HepG2 (cell line): ENCODE results near the gene MYORG. TPM values are rescaled to one million over a fixed set of nuclear protein-coding genes. Genes with fewer than 3 reads are reported as not detected.

Source experiments
- ATAC-seq: fragments of 200-7000 bp; cut with Tn5 transposase; 3 replicates; pipeline ENCODE4 v1.9.1; 2020; ENCODE audit warnings: mild to moderate bottlenecking, moderate library complexity
- BruUV-seq: library from RNA; stranded (reverse); fragments of 400-500 nt; replicated peaks from 2 replicates; lab custom pipeline; 2021; lab: Mats Ljungman, UMichigan
- CTCF ChIA-PET: fragments of 300-600 bp; formaldehyde crosslinking; extraction: SDS; loops from one replicate; lab custom pipeline; 2021; ENCODE audit warnings: low total read pairs, inconsistent platforms, low intra/inter-chr PET ratio; lab: Yijun Ruan, JAX
- POLR2A ChIA-PET: fragments of 350-600 bp; sonication (Branson Sonifier 250); formaldehyde crosslinking; loops from one replicate; lab custom pipeline; 2020; ENCODE audit warnings: antibody characterized with exemption, inconsistent platforms; lab: Yijun Ruan, JAX
- DNase-seq: peaks from one replicate; pipeline ENCODE4 v3.0.0-alpha.2; 2015; ENCODE audit warnings: low spot score
- FAIRE-seq: peaks from 3 replicates; lab custom pipeline; 2011; peaks lifted over from hg19 to GRCh38; lab: Jason Lieb, UNC
- H2AFZ ChIP-seq: one replicate; pipeline ENCODE4 v1.6.1; 2011; ENCODE audit warnings: low read length, inconsistent platforms
- H3K27ac ChIP-seq: fragments of 300-600 bp; 3 replicates; pipeline ENCODE4 v1.8.0; 2011; ENCODE audit warnings: mixed run types, mild to moderate bottlenecking, mixed read lengths, low read length, inconsistent platforms; ENCODE audit not compliant: insufficient read depth; ENCODE audit errors: extremely low read length
- H3K27me3 ChIP-seq, 2 experiments: fragments of 200-600 bp in 1 of 2; 2 replicates in 1 of 2; 3 replicates in 1 of 2; pipeline versions ENCODE4 v1.6.0 to v1.8.0; 2011; ENCODE audit warnings: low read length in 2 of 2, mild to moderate bottlenecking in 2 of 2, moderate library complexity in 2 of 2, inconsistent platforms in 1 of 2; ENCODE audit not compliant: insufficient read depth in 2 of 2, control insufficient read depth in 1 of 2
- H3K36me3 ChIP-seq, 2 experiments: fragments of 200-600 bp in 1 of 2; replicated peaks in 1 of 2; 2 replicates in 1 of 2; 3 replicates in 1 of 2; pipeline versions ENCODE4 v1.5.1 to v1.8.0; 2011; ENCODE audit warnings: low read length in 2 of 2, inconsistent platforms in 1 of 2; ENCODE audit not compliant: insufficient read depth in 2 of 2, control insufficient read depth in 1 of 2
- H3K4me1 ChIP-seq: 2 replicates; pipeline ENCODE4 v1.5.1; 2012; ENCODE audit warnings: low read length, inconsistent platforms; ENCODE audit not compliant: insufficient read depth
- H3K4me2 ChIP-seq: 2 replicates; pipeline ENCODE4 v1.6.0; 2011; ENCODE audit warnings: low read depth, low read length, inconsistent platforms
- H3K4me3 ChIP-seq, 3 experiments: fragments of 200-600 bp in 1 of 3; sonication (generic), shearing (Covaris generic) in 1 of 3; replicated peaks in 1 of 3; 2 replicates each; pipeline ENCODE4 v1.5.1; 2011 to 2016; ENCODE audit warnings: low read length in 3 of 3, inconsistent platforms in 2 of 3, low read depth in 2 of 3, mild to moderate bottlenecking in 2 of 3, control low read depth in 1 of 3, mixed read lengths in 1 of 3; ENCODE audit not compliant: insufficient read depth in 1 of 3
- H3K79me2 ChIP-seq: one replicate; pipeline ENCODE4 v1.6.1; 2011; ENCODE audit warnings: low read length, inconsistent platforms; ENCODE audit not compliant: insufficient read depth
- H3K9ac ChIP-seq: 2 replicates; pipeline ENCODE4 v1.6.0; 2011; ENCODE audit warnings: mild to moderate bottlenecking, low read depth, low read length, inconsistent platforms; ENCODE audit not compliant: insufficient read depth
- H3K9me3 ChIP-seq: 2 replicates; pipeline ENCODE4 v1.5.1; 2012; ENCODE audit warnings: mild to moderate bottlenecking, low read length
- H4K20me1 ChIP-seq: 2 replicates; pipeline ENCODE4 v1.6.0; 2011; ENCODE audit warnings: inconsistent platforms, mild to moderate bottlenecking, low read length, moderate library complexity; ENCODE audit not compliant: insufficient read depth
- ELF3 ChIP-seq: IDR thresholded peaks from 2 replicates; pipeline ENCODE4 v1.6.1; 2016; ENCODE audit warnings: missing genetic modification reagents, missing compliant biosample characterization
- FOXK2 ChIP-seq: fragments of 450-650 bp; IDR thresholded peaks from 2 replicates; pipeline ENCODE4 v1.6.1; 2016
- HNF4A ChIP-seq: sonication (generic); formaldehyde crosslinking; IDR thresholded peaks from 2 replicates; pipeline ENCODE4 v1.4.0; 2020; ENCODE audit warnings: missing genetic modification reagents
- KAT8 ChIP-seq: IDR thresholded peaks from 2 replicates; pipeline ENCODE4 v1.6.1; 2016; ENCODE audit warnings: missing genetic modification reagents, missing compliant biosample characterization
- KDM4B ChIP-seq: sonication (generic); formaldehyde crosslinking; IDR thresholded peaks from 2 replicates; pipeline ENCODE4 v1.4.0; 2020; ENCODE audit warnings: missing genetic modification reagents
- MXI1 ChIP-seq: IDR thresholded peaks from 3 replicates; pipeline ENCODE4 v1.6.1; 2012; ENCODE audit warnings: low read depth, low read length, inconsistent platforms, borderline replicate concordance
- PHF21A ChIP-seq: sonication (generic); formaldehyde crosslinking; IDR thresholded peaks from 2 replicates; pipeline ENCODE4 v1.5.0; 2020; ENCODE audit warnings: mild to moderate bottlenecking, missing genetic modification reagents
- PITX1 ChIP-seq: sonication (generic); formaldehyde crosslinking; IDR thresholded peaks from 2 replicates; pipeline ENCODE4 v1.5.1; 2020; ENCODE audit warnings: mild to moderate bottlenecking, missing genetic modification reagents
- RAD21 ChIP-seq: fragments of 450-650 bp; formaldehyde crosslinking; IDR thresholded peaks from 2 replicates; pipeline ENCODE4 v1.5.0; 2020; ENCODE audit warnings: mild to moderate bottlenecking
- SMC3 ChIP-seq: IDR thresholded peaks from 2 replicates; pipeline ENCODE4 v1.6.1; 2011; ENCODE audit warnings: low read length, improper control_type of control experiment
- STAG1 ChIP-seq: sonication (generic); formaldehyde crosslinking; IDR thresholded peaks from 2 replicates; pipeline ENCODE4 v1.4.0; 2020; ENCODE audit warnings: missing genetic modification reagents
- TFAP4 ChIP-seq: sonication (generic); IDR thresholded peaks from 2 replicates; pipeline ENCODE4 v1.6.1; 2016; ENCODE audit warnings: low read depth, borderline replicate concordance
- XRCC5 ChIP-seq: fragments of 200-400 bp; formaldehyde crosslinking; optimal IDR thresholded peaks from 2 replicates; pipeline ENCODE3; 2017; ENCODE audit warnings: mild to moderate bottlenecking, low read length
- ZKSCAN1 ChIP-seq: fragments of 150-350 bp; IDR thresholded peaks from 2 replicates; pipeline ENCODE4 v1.6.1; 2014; ENCODE audit warnings: low read length
- ZNF276 ChIP-seq: sonication (generic); formaldehyde crosslinking; IDR thresholded peaks from 2 replicates; pipeline ENCODE4 v1.4.0; 2020; ENCODE audit warnings: mild to moderate bottlenecking, low read depth, missing genetic modification reagents
- ZNF382 ChIP-seq: sonication (generic); formaldehyde crosslinking; IDR thresholded peaks from 2 replicates; pipeline ENCODE4 v1.5.0; 2020; ENCODE audit warnings: missing genetic modification reagents, mild to moderate bottlenecking, borderline replicate concordance
- ZNF891 ChIP-seq: sonication (generic); formaldehyde crosslinking; IDR thresholded peaks from 2 replicates; pipeline ENCODE4 v1.5.0; 2020; ENCODE audit warnings: mild to moderate bottlenecking, missing genetic modification reagents
- in situ Hi-C: cut with HindIII; loops from 2 replicates; pipeline ENCODE4 v1.10.0; 2017; ENCODE audit warnings: low pct_unique_long_range_greater_than_20kb; ENCODE audit not compliant: extremely low pct_ligation_motif_present
- intact Hi-C: fragments of 100-400 bp; cut with micrococcal nuclease; formaldehyde crosslinking; loops from one replicate; pipeline ENCODE4 v1.10.0; 2022; ENCODE audit not compliant: unreplicated experiment
- polyA plus RNA-seq, 8 experiments: library from polyadenylated mRNA; depleted of rRNA in 3 of 8; stranded (reverse) in 7 of 8; unstranded in 1 of 8; fragments of >200 nt; fragmentation: Illumina TruSeq in 4 of 8; extraction: Trizol in 4 of 8; gene quantifications; 2 replicates each; pipeline versions ENCODE4 v1.2.1 to v1.2.3, GENCODE V29; 2011 to 2016; ENCODE audit warnings: low read depth in 4 of 8, missing spikeins in 1 of 8, mixed read lengths in 1 of 8; ENCODE audit not compliant: insufficient read depth in 1 of 8
- total RNA-seq, 5 experiments: library from RNA; depleted of rRNA; stranded (reverse); fragments of >200 nt; fragmentation: Illumina TruSeq; extraction: Trizol; gene quantifications; 2 replicates each; pipeline ENCODE4 v1.2.3, GENCODE V29; 2016; ENCODE audit warnings: low read depth in 1 of 5
- TF ChIP-seq, protein P1 (sequence below): sonication (generic); formaldehyde crosslinking; IDR thresholded peaks from 2 replicates; pipeline ENCODE4 v1.5.0; 2020; ENCODE audit warnings: mild to moderate bottlenecking, missing genetic modification reagents, moderate library complexity
- TF ChIP-seq, protein P2 (sequence below): sonication (generic); formaldehyde crosslinking; IDR thresholded peaks from 2 replicates; pipeline ENCODE4 v1.5.0; 2020; ENCODE audit warnings: missing genetic modification reagents, mild to moderate bottlenecking, borderline replicate concordance

MYORG gene
- total and polyA plus RNA-seq, 2 of the 13 experiments (the other 11 are each of a cell fraction or from before 2014, with no cell fraction given) = 11.1 to 22.4 TPM

DNA sequence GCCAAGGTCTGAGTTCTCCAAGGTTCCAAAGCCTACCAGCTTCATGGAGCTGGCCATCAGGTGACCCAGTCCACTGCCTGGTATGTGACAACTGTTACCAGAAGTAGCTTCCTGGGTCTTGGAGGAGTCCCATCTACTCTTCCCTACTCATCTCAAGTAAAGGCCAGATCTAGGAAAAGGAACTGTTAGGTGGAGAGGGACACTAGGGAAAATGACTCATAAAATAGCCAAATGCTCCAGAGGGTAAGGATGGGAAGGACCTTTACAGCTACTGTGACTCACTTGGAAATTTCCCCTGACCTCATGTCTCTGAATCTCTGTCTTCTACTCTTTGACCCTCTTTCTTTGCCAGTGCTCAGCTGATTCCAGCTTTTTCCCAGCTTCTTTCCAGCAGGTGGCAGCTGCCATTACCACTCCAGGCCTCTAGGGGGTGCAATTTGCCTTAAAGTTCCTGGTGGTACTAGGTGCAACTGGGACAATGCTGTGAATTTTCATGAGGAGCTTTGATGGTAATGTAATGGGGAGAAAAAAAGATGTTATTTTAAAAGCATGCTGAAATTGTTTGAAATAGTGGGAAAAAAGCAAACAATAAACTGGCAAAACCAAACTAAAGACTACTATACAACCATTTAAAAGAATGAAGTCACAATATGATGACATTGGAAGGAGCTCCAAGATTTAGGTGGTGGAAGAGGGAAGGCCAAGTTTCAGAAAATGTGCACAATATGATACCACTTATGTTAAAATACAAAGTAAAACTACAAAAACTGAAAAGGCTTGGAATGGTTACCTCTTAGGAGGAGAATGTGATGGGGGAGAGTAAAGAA lies 27.1 kb upstream of the MYORG start:
- H3K79me2 ChIP-seq = no peaks in the 10 kb centered on the region
- ChIA-PET CTCF (interaction anchor here (1.1 to 2.5 kb wide), 6 partner anchors 71 to 200 kb away, joined by 3 to 10 read pairs (median 6); no protein-coding TSS in a partner anchor), POLR2A (interaction anchor here (0.7 to 1.1 kb wide), 3 partner anchors 23 to 188 kb away, joined by 3 to 5 read pairs (median 3); no protein-coding TSS in a partner anchor)
- no peak overlapping the region for H3K4me2 ChIP-seq
- no peaks in the 10 kb centered on the region for H3K27me3 ChIP-seq
- intact Hi-C loops = no loop called here
- no peaks in the 10 kb centered on the region for H3K9me3 ChIP-seq
- FAIRE-seq = peak; percentile 95
- H3K4me1 ChIP-seq = no peaks in the 10 kb centered on the region
- no peak overlapping the region for H2AFZ ChIP-seq
- no peak overlapping the region for H3K9ac ChIP-seq
- H3K27ac ChIP-seq = no peak overlapping the region
- no TSS peak for BruUV-seq
- H4K20me1 ChIP-seq = no peaks in the 10 kb centered on the region
- 0 out of 2 replicates have a peak, but pooled peaks have one; percentile 14 for TF ChIP-seq KAT8 (CRISPR knock-in tag)
- TF ChIP-seq STAG1 (CRISPR knock-in tag) = peak; percentile 81
- peak; percentile 68 for TF ChIP-seq XRCC5
- no peak for TF ChIP-seq HNF4A (CRISPR knock-in tag)
- TF ChIP-seq ZKSCAN1 = no peak
- TF ChIP-seq PHF21A (CRISPR knock-in tag) = 0 out of 2 replicates have a peak, but pooled peaks have one; percentile 28
- TF ChIP-seq RAD21 (CRISPR knock-in tag) = peak; percentile 47
- TF ChIP-seq MXI1 = 0 out of 3 replicates have a peak, but pooled peaks have one; percentile 31
- TF ChIP-seq KDM4B (CRISPR knock-in tag) = no peak
- TF ChIP-seq ZNF276 (CRISPR knock-in tag) = no peak
- TF ChIP-seq ELF3 = 0 out of 2 replicates have a peak, but pooled peaks have one; percentile 33
- TF ChIP-seq ZNF382 (CRISPR knock-in tag) = no peak
- TF ChIP-seq TFAP4 = peak; percentile 74; the same call in 1 of the 2 replicates
- TF ChIP-seq PITX1 (CRISPR knock-in tag) = no peak
- TF ChIP-seq, protein P1, sequence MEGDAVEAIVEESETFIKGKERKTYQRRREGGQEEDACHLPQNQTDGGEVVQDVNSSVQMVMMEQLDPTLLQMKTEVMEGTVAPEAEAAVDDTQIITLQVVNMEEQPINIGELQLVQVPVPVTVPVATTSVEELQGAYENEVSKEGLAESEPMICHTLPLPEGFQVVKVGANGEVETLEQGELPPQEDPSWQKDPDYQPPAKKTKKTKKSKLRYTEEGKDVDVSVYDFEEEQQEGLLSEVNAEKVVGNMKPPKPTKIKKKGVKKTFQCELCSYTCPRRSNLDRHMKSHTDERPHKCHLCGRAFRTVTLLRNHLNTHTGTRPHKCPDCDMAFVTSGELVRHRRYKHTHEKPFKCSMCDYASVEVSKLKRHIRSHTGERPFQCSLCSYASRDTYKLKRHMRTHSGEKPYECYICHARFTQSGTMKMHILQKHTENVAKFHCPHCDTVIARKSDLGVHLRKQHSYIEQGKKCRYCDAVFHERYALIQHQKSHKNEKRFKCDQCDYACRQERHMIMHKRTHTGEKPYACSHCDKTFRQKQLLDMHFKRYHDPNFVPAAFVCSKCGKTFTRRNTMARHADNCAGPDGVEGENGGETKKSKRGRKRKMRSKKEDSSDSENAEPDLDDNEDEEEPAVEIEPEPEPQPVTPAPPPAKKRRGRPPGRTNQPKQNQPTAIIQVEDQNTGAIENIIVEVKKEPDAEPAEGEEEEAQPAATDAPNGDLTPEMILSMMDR (CRISPR knock-in tag) = peak; percentile 87
- TF ChIP-seq SMC3 = peak; percentile 73
- TF ChIP-seq ZNF891 (CRISPR knock-in tag) = no peak
- TF ChIP-seq FOXK2 = no peak
- TF ChIP-seq, protein P2, sequence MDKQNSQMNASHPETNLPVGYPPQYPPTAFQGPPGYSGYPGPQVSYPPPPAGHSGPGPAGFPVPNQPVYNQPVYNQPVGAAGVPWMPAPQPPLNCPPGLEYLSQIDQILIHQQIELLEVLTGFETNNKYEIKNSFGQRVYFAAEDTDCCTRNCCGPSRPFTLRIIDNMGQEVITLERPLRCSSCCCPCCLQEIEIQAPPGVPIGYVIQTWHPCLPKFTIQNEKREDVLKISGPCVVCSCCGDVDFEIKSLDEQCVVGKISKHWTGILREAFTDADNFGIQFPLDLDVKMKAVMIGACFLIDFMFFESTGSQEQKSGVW (CRISPR knock-in tag) = no peak
- DNase-seq = peak; percentile 50
- H3K4me3 ChIP-seq = no peak overlapping the region
- peak; percentile 81 for ATAC-seq
- in situ Hi-C loops = no loop called here
- no peaks in the 10 kb centered on the region; a peak in 1 of 5 replicates for H3K36me3 ChIP-seq
